GM12891 (cell line): Measurements from ENCODE around the gene ATXN7.

Experiments
- DNase-seq: peaks from one replicate; pipeline ENCODE4 v3.0.0; 2011; ENCODE audit warnings: low spot score; ENCODE audit not compliant: insufficient read length
- FAIRE-seq: peaks from 2 replicates; lab custom pipeline; 2011; peaks lifted over from hg19 to GRCh38; lab: Jason Lieb, UNC
- PAX5 ChIP-seq: IDR thresholded peaks from 2 replicates; pipeline ENCODE4 v1.6.1; 2011; ENCODE audit warnings: low read length, moderate library complexity, mild to moderate bottlenecking; ENCODE audit not compliant: insufficient read depth, severe bottlenecking
- POLR2A ChIP-seq: IDR thresholded peaks from 2 replicates; pipeline ENCODE4 v1.6.1; 2011; ENCODE audit warnings: low read depth, low read length, control low read depth
- POLR2AphosphoS5 ChIP-seq: IDR thresholded peaks from 2 replicates; pipeline ENCODE4 v1.6.1; 2011; ENCODE audit warnings: low read depth, low read length, control low read depth
- POU2F2 ChIP-seq: IDR thresholded peaks from 2 replicates; pipeline ENCODE4 v1.6.1; 2011; ENCODE audit warnings: low read depth, mild to moderate bottlenecking, control low read depth, low read length, moderate library complexity
- SPI1 ChIP-seq: IDR thresholded peaks from 2 replicates; pipeline ENCODE4 v1.6.1; 2011; ENCODE audit warnings: low read depth, low read length, control low read depth
- TAF1 ChIP-seq: IDR thresholded peaks from 2 replicates; pipeline ENCODE4 v1.6.1; 2011; ENCODE audit warnings: low read depth, low read length, control low read depth

ATXN7 gene

DNA sequence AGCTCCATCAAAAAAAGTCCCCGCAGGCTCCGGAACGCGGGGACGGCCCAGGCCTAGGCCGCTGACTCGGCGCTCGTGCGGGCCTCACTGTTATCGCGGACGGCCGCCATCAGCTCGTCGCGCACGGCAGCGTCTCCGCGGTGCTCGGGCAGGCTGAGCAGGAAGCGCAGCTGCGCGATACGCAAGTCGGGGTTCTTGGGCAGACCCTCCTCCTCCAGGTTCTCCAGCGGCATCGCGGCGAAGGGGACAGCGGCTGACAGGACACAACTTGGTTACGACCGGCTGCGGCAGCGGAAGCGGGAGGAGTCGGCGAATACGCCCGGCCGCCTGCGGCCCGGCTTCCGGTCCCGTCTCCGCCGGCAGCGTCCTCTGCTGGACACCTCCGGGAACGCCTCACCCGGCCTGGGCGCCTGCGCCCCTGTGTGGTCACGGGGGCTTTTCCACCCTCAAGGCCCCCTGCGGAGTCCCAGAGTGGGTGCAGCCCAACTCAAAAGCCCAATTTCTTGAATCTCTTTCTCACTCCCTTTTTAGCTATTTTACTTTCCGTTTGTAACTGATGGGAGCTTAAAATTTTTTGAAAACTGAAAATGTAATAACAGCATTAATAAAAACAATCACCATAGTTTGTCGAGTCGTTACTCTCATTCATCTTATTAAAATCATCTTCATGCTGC is 159.7 kb downstream of the ATXN7 start, which contains the start of gene PSMD6:
TSS of gene PSMD6 (minus strand) at position 308 of the 674 bp plus-strand sequence. CDS start at position 233, 75 bp downstream.
- DNase-seq (peak; percentile 71), FAIRE-seq (peak; percentile 95)
- peak; percentile 87 for TF ChIP-seq POLR2AphosphoS5
- peak; percentile 49 for TF ChIP-seq PAX5
- peak; percentile 70; the same call in 1 of the 2 replicates for TF ChIP-seq POU2F2
- TF ChIP-seq SPI1: peak; percentile 61
- TF ChIP-seq TAF1: peak; percentile 89
- TF ChIP-seq POLR2A: peak; percentile 85

DNA sequence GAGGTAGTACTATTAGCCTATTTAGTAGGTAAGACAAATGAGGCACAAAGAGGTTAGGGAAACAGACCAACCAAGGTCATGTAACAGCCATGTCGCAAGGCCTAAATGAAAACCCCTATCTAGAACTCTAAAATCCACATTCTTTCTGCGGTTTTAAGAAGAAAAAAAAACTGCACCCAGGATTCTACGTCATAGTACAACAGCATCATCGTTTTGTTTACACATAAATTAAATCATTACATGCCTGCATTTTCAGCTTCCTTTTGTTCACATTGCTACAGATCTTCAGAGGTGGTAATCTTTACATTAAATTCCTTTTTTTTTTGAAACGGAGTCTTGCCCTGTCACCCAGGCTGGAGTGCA is 160.2 kb downstream of the ATXN7 start:
- no peak for FAIRE-seq

DNA sequence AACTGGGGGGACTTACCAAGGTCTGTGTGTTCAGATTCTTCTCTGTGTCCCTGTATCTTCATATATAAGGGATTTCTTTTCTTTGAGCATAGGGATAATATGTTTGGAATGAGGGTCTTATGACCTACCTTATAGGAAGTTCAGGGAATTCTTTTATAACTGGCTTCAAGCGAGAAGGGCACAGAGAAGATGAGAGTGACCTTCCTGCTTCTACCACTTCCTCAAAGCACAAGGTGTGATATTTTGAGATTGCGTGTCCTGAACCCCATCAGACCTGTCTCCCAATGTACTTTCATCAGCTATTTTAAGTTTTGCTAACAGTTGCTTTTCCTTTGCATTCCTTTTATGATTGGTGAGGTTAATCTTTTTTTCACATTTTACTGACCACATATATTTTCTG is 162.7 kb downstream of the ATXN7 start:
- FAIRE-seq: no peak
- TF ChIP-seq PAX5: no peak
- no peak for TF ChIP-seq POU2F2
- no peak for TF ChIP-seq POLR2AphosphoS5
- no peak for TF ChIP-seq POLR2A
- TF ChIP-seq SPI1: peak; percentile 33; the same call in 1 of the 2 replicates
- no peak for TF ChIP-seq TAF1
- no peak for DNase-seq

More for the DNA sequence above, 160.2 kb downstream of the ATXN7 start:
- DNase-seq: no peak
- TF ChIP-seq TAF1: no peak
- no peak for TF ChIP-seq POLR2AphosphoS5
- TF ChIP-seq SPI1: no peak
- TF ChIP-seq PAX5: no peak
- TF ChIP-seq POLR2A: no peak
- no peak for TF ChIP-seq POU2F2

DNA sequence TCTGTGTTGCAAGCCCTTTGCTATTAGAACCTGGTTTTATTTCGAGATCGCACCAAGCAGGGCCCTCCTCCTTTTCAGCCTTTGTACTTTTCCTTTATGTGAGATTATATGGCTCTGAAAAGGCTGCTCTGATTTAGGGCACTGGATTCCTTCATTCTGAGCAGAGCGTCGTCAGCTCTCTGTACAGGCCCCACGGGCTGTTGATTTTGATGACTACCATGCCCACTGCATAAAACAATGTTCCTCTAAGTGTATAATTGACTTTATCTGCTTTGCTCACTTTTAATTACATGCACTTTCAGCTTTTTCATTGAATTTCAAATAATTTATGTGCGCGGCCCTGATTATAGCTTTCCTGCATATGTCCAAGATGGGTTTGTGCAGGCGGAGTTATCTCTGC is 164.0 kb downstream of the ATXN7 start:
- FAIRE-seq: no peak
- TF ChIP-seq SPI1 (no peak), TAF1 (no peak), POLR2A (no peak), PAX5 (no peak), POU2F2 (no peak), POLR2AphosphoS5 (no peak)
- no peak for DNase-seq

DNA sequence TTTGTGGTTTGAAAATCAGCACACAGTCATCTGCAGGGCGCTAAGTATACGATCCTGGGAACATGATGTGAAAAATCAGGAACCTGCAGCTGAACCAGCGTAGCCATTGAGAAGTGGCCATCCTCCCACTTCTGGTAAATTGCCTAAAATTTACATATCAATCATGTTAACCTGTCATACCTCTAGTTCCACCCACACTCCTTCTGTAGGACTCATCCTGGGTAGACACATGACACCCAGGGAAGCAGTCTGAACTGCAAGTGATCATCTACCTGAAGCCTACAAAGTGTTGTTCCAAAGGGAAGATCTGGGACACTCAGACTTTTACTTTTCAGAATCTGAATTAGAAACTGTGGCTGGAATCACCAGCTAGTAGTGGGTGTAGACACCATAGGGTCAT is 165.1 kb downstream of the ATXN7 start:
- DNase-seq (no peak), FAIRE-seq (no peak)
- TF ChIP-seq SPI1 (no peak), PAX5 (no peak), POU2F2 (no peak), TAF1 (no peak), POLR2AphosphoS5 (no peak), POLR2A (no peak)

DNA sequence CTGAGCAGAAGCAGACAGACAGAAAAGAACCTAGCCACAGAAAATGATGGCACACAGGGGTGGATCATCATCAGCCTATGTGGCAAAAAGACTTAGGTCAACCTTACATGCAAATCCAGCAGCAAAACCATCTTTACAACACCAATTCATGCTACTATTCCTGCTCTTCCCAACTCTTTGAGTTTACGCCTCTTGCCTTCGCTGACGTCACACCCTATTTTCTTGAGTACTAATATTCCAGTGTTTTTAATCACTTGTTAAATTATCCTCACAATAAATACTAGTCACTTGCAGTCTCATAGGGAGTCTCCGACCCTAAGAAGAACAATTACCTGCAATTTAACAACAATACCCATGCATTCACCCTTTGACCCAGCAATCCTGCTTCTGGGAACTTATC is 165.6 kb downstream of the ATXN7 start:
- DNase-seq (no peak), FAIRE-seq (no peak)
- TF ChIP-seq POLR2AphosphoS5 (no peak), PAX5 (no peak), TAF1 (no peak), POLR2A (no peak), SPI1 (no peak)

DNA sequence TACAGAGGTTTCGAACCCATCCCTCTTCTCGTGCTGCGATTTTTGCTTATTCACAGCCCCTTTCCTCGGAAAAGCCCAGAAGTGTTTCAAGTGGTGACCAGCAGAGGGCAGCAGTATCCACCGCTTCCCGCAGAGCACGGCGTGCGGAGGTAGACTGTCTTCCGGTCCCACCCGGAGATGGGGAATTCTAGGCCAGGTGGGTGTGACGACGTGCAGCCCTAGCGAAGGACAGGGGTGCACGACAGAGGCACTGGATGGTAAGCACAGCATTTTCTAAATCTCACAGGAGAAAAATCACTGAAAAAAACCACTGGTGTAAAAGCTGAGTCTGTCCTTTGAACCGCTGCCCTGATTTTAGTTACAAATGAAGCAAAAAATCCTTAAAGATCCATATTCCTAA is 167.1 kb downstream of the ATXN7 start:
- TF ChIP-seq POU2F2 (peak; percentile 38; the same call in 1 of the 2 replicates), POLR2AphosphoS5 (no peak), SPI1 (0 out of 2 replicates have a peak, but pooled peaks have one; percentile 2), TAF1 (no peak)
- DNase-seq: peak; percentile 30
- peak; percentile 96 for FAIRE-seq

DNA sequence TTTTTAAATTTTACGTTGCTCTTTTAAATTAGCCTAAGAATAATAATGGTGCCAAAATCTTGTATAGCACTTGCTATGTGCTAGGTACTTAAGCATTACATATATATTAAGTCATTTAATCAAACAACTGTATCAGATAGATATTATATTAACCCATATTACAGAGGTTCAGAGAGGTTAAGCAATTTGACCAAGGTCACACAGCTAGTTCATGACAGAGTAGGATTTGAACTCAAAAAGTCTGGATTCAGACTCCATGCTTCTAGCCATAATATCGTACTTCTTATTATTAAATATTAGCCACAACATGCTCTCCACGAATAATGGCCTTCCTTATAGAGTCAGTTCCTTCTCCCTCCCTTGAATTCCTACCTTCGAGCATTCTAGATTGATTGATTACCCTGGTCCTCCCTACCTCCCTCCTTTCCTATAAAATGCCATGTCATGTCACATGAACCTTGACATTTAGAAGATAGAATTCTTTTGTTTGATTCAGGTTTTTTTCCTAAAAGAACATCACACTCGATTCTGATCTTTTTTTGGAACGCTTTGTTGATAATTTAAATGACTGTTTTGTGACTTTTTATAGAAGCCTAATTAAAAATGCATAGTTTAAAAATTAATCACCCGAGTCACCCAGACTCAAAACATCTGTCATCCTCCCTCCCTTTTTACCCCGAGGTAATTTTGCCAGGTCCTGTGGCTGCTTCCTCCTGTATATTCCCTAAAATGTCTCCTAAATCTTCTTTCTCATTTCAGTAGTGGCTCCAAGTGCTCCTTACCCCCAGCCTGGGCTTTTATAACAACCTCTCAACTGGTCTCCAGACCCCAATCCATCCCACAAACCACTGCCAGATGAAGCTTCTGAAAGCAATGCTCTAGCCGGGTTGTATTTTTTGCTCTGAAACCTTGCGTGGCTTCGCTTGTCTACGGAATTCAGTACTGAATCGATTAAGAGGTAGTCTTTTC is 168.2 kb downstream of the ATXN7 start:
- FAIRE-seq (no peak), DNase-seq (no peak)
- TF ChIP-seq SPI1: no peak
- no peak for TF ChIP-seq TAF1
- no peak for TF ChIP-seq POLR2A
- no peak for TF ChIP-seq POLR2AphosphoS5
- no peak for TF ChIP-seq PAX5
- no peak for TF ChIP-seq POU2F2

DNA sequence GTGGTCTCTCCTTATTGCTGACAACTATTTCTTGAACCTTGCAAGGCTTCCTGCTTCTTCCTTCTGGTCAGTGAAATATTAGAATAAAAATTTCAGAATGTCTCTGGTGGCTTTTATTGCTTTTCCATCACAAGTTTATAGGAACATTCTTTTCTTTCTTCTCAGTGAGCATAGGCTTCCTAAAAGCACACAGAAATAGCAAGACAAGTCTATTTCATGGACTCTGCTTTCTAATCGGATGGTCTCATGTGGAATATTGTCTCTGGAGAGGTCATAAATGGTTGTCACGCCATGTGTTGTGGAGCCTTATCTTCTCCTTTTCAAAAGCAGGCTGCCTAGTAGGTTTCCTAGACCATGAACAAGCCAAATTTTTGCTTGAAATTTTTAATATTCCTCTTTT is 169.4 kb downstream of the ATXN7 start:
- TF ChIP-seq POLR2A: no peak
- no peak for FAIRE-seq

DNA sequence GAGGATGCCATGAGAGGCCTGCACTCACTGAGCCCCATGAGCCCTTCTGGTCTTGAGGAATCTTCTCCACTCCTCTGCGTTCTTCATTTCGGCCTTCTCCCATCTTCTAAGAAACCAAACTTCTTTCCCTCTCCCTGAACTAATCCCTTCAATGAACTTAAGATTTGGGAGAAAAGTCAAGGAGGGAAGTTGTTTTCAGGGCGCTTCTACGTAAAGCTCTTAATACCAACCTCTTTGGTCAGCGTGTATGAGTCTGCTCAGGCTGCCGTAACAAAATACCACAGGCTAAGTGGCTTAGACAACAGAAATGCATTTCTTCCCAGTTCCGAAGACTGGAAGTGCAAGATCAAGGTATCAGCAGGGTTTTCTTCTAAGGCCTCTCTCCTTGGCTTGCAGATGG is 173.4 kb downstream of the ATXN7 start:
- DNase-seq (no peak), FAIRE-seq (no peak)
- TF ChIP-seq PAX5 (no peak), TAF1 (no peak), POLR2A (no peak), POLR2AphosphoS5 (no peak), SPI1 (no peak), POU2F2 (no peak)

More for the DNA sequence above, 169.4 kb downstream of the ATXN7 start:
- DNase-seq: no peak
